Measurements from ENCODE around the gene LRAT. TPM values are rescaled to one million over a fixed set of nuclear protein-coding genes. Genes with fewer than 3 reads are reported as not detected.
A peak's percentile ranks its signal among the peaks of the same experiment; 100 is the strongest.

Gene LRAT
- total RNA-seq, 1 experiment from 2014 or later: 20.4 TPM

DNA sequence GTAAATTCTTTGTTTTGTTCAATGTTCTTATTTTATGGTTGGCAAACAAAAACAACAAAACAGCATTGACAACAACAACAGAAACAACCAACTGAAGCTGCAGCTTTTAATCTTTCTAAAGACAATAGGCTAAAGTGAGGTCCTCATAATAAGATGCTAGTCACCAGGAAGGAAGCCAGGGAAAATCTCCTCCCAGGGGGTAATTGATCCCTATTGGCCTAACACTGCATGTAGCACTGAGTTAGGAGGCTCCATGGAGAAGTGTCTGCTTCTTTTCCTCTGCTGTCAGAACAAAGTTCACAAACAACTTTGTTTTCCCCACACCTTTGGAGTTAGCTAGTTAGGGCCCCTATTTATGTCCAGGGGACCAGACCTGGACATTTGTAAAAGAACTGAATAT, 4.7 kb upstream of the LRAT start:
- H3T11ph ChIP-seq (ENCODE audit: low read length): no peak overlapping the region
- H3K4me1 ChIP-seq (ENCODE audit: insufficient read depth, low read length): peaks cover 7% of the 10 kb centered on the region
- peaks cover 11% of the 10 kb centered on the region for H3K23me2 ChIP-seq (ENCODE audit: insufficient read length, low read depth, low read length, poor library complexity, severe bottlenecking)
- no peak overlapping the region for H2BK5ac ChIP-seq (ENCODE audit: insufficient read length, low read length)
- peak; percentile 39 for DNase-seq
- Mint-ChIP-seq H3K27me3 (ENCODE audit: low read depth) (peaks cover 61% of the 10 kb centered on the region), H3K4me3 (0 out of 5 replicates have a peak overlapping the region, but pooled peaks of 1 of the 2 experiments have one; percentile 22), H3K36me3 (ENCODE audit: insufficient read depth in 1 of 3, low read depth in 3 of 3) (no peaks in the 10 kb centered on the region), H3K9me3 (no peaks in the 10 kb centered on the region; a peak in 1 of 5 replicates), H3K27ac (no peak overlapping the region), H3K4me1 (peaks cover 41 to 47% of the 10 kb centered on the region in 2 experiments)
- H3K27me3 ChIP-seq (ENCODE audit: insufficient read depth, low read length): peaks cover 3% of the 10 kb centered on the region; the same call in 1 of the 2 replicates
- H2AFZ ChIP-seq (ENCODE audit: low read length): no peak overlapping the region
- H2BK20ac ChIP-seq (ENCODE audit: low read depth, low read length, poor library complexity, severe bottlenecking): no peak overlapping the region
- H3K4me2 ChIP-seq (ENCODE audit: insufficient read depth, insufficient read length, low read length): no peak overlapping the region
- H4K91ac ChIP-seq (ENCODE audit: insufficient read length, low read depth, low read length): no peak overlapping the region
- no peak overlapping the region for H3K9ac ChIP-seq (ENCODE audit: extremely low read depth, insufficient read length, low read length)
- H3K27ac ChIP-seq (ENCODE audit: insufficient read length, low read depth, low read length): no peak overlapping the region
- no peaks in the 10 kb centered on the region for H4K20me1 ChIP-seq (ENCODE audit: control insufficient read depth, insufficient read depth, insufficient read length)
- no peak overlapping the region for H2BK120ac ChIP-seq (ENCODE audit: low read depth, low read length, poor library complexity, severe bottlenecking)
- H3K79me1 ChIP-seq (ENCODE audit: insufficient read depth, low read depth, low read length, poor library complexity, severe bottlenecking): no peaks in the 10 kb centered on the region
- H3K14ac ChIP-seq (ENCODE audit: insufficient read depth, low read length): no peak overlapping the region
- no peaks in the 10 kb centered on the region for H3K9me3 ChIP-seq (ENCODE audit: control insufficient read depth, low read depth, low read length)
- H2AK5ac ChIP-seq (ENCODE audit: insufficient read length, low read length): no peak overlapping the region
- no peak overlapping the region for H3K23ac ChIP-seq (ENCODE audit: insufficient read length, low read depth, low read length)
- no peak overlapping the region for H3K56ac ChIP-seq (ENCODE audit: insufficient read length, low read depth, low read length)
- TF ChIP-seq, protein P1, sequence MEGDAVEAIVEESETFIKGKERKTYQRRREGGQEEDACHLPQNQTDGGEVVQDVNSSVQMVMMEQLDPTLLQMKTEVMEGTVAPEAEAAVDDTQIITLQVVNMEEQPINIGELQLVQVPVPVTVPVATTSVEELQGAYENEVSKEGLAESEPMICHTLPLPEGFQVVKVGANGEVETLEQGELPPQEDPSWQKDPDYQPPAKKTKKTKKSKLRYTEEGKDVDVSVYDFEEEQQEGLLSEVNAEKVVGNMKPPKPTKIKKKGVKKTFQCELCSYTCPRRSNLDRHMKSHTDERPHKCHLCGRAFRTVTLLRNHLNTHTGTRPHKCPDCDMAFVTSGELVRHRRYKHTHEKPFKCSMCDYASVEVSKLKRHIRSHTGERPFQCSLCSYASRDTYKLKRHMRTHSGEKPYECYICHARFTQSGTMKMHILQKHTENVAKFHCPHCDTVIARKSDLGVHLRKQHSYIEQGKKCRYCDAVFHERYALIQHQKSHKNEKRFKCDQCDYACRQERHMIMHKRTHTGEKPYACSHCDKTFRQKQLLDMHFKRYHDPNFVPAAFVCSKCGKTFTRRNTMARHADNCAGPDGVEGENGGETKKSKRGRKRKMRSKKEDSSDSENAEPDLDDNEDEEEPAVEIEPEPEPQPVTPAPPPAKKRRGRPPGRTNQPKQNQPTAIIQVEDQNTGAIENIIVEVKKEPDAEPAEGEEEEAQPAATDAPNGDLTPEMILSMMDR (conservative IDR thresholded peaks at IDR 0.05): no peak
- no peak overlapping the region for H2BK15ac ChIP-seq (ENCODE audit: low read depth, low read length)
- no peak overlapping the region for H4K8ac ChIP-seq (replicated peaks; ENCODE audit: insufficient read length, low read depth, low read length)
- H3K18ac ChIP-seq (ENCODE audit: insufficient read length, low read depth, low read length): no peak overlapping the region
- no peaks in the 10 kb centered on the region for H3K79me2 ChIP-seq (ENCODE audit: insufficient read depth, low read length)
- no peak overlapping the region for H2BK12ac ChIP-seq (ENCODE audit: insufficient read length, low read depth, low read length)
- H4K5ac ChIP-seq (ENCODE audit: insufficient read length, low read depth, low read length): no peak overlapping the region
- H3K4ac ChIP-seq (ENCODE audit: low read depth, low read length): no peak overlapping the region
